ENCODE data around the gene SNRNP40. TPM values are rescaled to one million over a fixed set of nuclear protein-coding genes. Genes with fewer than 3 reads are reported as not detected.

Gene SNRNP40
- total RNA-seq, 2 experiments from 2014 or later, result 99.9 to 190 TPM

GRCh38 chr1:31299365-31299764 lies 2.8 kb upstream of the SNRNP40 start:
- BruUV-seq (replicated peaks), result no TSS peak
- no peaks in the 10 kb centered on the region for H4K20me1 ChIP-seq (ENCODE audit: insufficient read depth, low read length)
- H2AFZ ChIP-seq (ENCODE audit: low read length), result no peak overlapping the region
- no peaks in the 10 kb centered on the region for H3K9me2 ChIP-seq (ENCODE audit: insufficient read depth, low read length)
- peaks cover 25% of the 10 kb centered on the region for H3K4me1 ChIP-seq (ENCODE audit: insufficient read depth, low read length, poor library complexity, severe bottlenecking)
- 0 out of 2 replicates have a peak overlapping the region, but pooled peaks have one; percentile 83 for H3K4me2 ChIP-seq (ENCODE audit: low read length)
- intact Hi-C loops (cut with micrococcal nuclease; ENCODE audit: unreplicated experiment), result no loop called here
- ChIA-PET POLR2A (no interaction called here), CTCF (ENCODE audit: unreplicated experiment) (no interaction called here)
- no peak overlapping the region for H3K4me3 ChIP-seq (ENCODE audit: low read depth, low read length, poor library complexity, severe bottlenecking)
- peaks cover 54% of the 10 kb centered on the region for H3K79me2 ChIP-seq (ENCODE audit: insufficient read depth, low read depth, low read length)
- DNase-seq (ENCODE audit: low spot score), result no peak
- no peak for TF ChIP-seq EZH2phosphoT487 (IDR thresholded peaks at IDR 0.05; ENCODE audit: borderline replicate concordance, low read depth, low read length)
- TF ChIP-seq CTCF (conservative IDR thresholded peaks at IDR 0.05; ENCODE audit: low read length), result no peak
- H3K36me3 ChIP-seq (ENCODE audit: insufficient read depth, low read length), result peaks cover 13% of the 10 kb centered on the region; the same call in 1 of the 2 replicates
- H3K27ac ChIP-seq (ENCODE audit: low read depth, low read length, poor library complexity, severe bottlenecking), result no peak overlapping the region
- no peaks in the 10 kb centered on the region for H3K9me3 ChIP-seq (ENCODE audit: low read length)

GRCh38 chr1:31297277-31298247 lies 974 bp upstream of the SNRNP40 start:
- ChIA-PET CTCF (ENCODE audit: unreplicated experiment) (no interaction called here), POLR2A (interaction anchor here (0.7 to 1.5 kb wide), 7 partner anchors 18 to 233 kb away, joined by 3 to 9 read pairs (median 3); no protein-coding TSS in a partner anchor)
- intact Hi-C loops (cut with micrococcal nuclease; ENCODE audit: unreplicated experiment), result loop anchor here (2.0 kb wide), 1 partner anchor 125 kb away; no protein-coding TSS in a partner anchor
- Histone ChIP-seq H3K4me1 (ENCODE audit: insufficient read depth, low read length, poor library complexity, severe bottlenecking) (peaks cover 25% of the 10 kb centered on the region), H3K4me3 (ENCODE audit: low read depth, low read length, poor library complexity, severe bottlenecking) (peak overlapping the region; percentile 90), H3K9me3 (ENCODE audit: low read length) (no peaks in the 10 kb centered on the region), H3K79me2 (ENCODE audit: insufficient read depth, low read depth, low read length) (peaks cover 72% of the 10 kb centered on the region), H3K9me2 (ENCODE audit: insufficient read depth, low read length) (no peaks in the 10 kb centered on the region), H3K27ac (ENCODE audit: low read depth, low read length, poor library complexity, severe bottlenecking) (peak overlapping the region; percentile 44), H2AFZ (ENCODE audit: low read length) (peak overlapping the region; percentile 38), H4K20me1 (ENCODE audit: insufficient read depth, low read length) (no peaks in the 10 kb centered on the region), H3K4me2 (ENCODE audit: low read length) (peak overlapping the region; percentile 83), H3K36me3 (ENCODE audit: insufficient read depth, low read length) (peaks cover 29% of the 10 kb centered on the region)
- BruUV-seq (replicated peaks), result TSS peak; percentile 74
- TF ChIP-seq EZH2phosphoT487 (IDR thresholded peaks at IDR 0.05; ENCODE audit: borderline replicate concordance, low read depth, low read length) (no peak), CTCF (conservative IDR thresholded peaks at IDR 0.05; ENCODE audit: low read length) (no peak)
- peak; percentile 13 for DNase-seq (ENCODE audit: low spot score)

Data from OCI-LY7 (cell line).